Right ventricle myocardium inferior (tissue), 1 donor: Measurements from ENCODE around the gene TCEA2. TPM values are rescaled to one million over a fixed set of nuclear protein-coding genes. Genes with fewer than 3 reads are reported as not detected.

ENCODE experiments used
- ATAC-seq: fragments of 200-7000 bp; cut with Tn5 transposase; one replicate; pipeline ENCODE4 v1.9.1; 2020; ENCODE audit warnings: mild to moderate bottlenecking, moderate library complexity
- DNase-seq: peaks from one replicate; pipeline ENCODE4 v3.0.0; 2021; ENCODE audit errors: missing footprints
- intact Hi-C: fragments of 100-400 bp; cut with DNase I; formaldehyde crosslinking; loops from one replicate; pipeline ENCODE4 v1.11.0; 2022
- total RNA-seq: library from RNA; stranded (reverse); fragmentation: NEBNext Ultra II Directional; extraction: Animal tissue kit (Norgen Biotek cat#: 25700); gene quantifications from one replicate; pipeline ENCODE4 v1.2.1, GENCODE V29; 2021
- donor health status: DM: no; HTN: yes; CAD: no; lungs with severe emphysema.

TCEA2 gene
- total RNA-seq, 1 donor from 2014 or later, result 39.0 TPM

DNA sequence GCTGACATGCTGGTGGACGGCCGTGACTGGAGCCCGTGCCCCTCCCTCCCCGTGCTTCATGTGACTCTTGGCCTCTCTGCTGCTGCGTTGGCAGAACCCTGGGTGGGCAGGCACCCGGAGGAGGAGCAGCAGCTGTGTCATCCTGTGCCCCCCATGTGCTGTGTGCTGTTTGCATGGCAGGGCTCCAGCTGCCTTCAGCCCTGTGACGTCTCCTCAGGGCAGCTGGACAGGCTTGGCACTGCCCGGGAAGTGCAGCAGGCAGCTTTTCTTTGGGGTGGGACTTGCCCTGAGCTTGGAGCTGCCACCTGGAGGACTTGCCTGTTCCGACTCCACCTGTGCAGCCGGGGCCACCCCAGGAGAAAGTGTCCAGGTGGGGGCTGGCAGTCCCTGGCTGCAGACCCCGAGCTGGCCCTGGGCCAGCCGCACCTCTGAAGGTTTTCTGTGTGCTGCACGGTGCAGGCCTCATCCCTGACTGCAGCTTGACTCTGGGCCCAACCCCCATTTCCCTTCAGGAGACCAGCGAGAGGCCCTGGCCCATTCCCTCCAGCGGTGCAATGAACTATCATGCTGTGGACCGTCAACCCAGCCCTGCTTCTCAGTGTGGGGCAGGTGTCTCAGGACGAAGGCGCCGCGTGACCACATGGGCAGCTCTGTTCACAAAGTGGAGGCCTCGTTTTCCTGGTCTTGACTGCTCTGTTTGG is 36.2 kb downstream of the TCEA2 start:
- intact Hi-C loops, result no loop called here
- peak; percentile 64 for DNase-seq
- no peak for ATAC-seq

DNA sequence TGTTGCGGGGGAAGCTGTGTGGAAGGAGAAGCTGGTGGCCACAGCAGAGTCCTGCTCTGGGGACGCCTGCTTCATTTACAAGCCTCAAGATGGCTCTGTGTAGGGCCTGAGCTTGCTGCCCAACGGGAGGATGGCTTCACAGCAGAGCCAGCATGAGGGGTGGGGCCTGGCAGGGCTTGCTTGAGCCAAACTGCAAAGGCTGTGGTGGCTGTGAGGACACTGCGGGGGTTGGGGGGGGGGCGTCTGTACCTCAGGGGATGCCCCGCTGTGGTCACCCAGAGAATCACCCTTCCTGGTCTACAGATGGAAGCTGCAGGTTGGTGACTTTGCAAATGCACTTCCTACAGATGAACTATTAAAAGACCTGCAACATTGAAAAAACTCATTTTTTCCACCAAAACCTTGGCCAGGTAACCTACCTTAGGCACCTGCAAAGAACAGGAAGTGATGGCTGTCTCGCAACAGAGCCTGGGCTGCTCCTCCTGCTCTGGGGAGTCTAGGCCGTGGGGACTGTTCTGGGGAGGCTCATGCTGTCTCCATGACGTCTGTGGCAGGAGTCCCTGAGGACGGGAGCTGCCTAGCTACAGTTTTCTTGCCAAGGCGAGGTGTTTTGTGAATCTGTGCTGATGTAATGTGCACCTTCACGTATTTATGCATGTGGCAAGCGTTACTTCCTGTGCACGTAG is 37.0 kb downstream of the TCEA2 start:
- intact Hi-C loops, result no loop called here
- DNase-seq (no peak), ATAC-seq (no peak)

DNA sequence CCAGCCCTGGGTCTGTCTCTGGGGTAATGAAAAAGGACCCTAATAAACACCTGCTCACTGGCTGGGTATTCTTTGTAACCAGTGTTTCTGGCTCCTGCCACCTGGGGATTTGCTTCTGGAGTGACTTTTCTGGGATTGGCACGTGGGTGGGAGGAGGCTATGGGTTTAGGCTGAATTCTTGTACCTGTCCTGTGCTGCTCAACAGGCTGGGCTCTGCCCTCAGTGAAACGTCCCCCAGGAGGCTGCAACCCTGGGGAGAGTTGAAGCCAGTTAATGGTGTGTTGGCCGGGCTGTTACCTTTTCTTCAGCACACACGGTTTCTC is 37.5 kb downstream of the TCEA2 start:
- no peak for ATAC-seq
- intact Hi-C loops, result no loop called here
- DNase-seq, result no peak

DNA sequence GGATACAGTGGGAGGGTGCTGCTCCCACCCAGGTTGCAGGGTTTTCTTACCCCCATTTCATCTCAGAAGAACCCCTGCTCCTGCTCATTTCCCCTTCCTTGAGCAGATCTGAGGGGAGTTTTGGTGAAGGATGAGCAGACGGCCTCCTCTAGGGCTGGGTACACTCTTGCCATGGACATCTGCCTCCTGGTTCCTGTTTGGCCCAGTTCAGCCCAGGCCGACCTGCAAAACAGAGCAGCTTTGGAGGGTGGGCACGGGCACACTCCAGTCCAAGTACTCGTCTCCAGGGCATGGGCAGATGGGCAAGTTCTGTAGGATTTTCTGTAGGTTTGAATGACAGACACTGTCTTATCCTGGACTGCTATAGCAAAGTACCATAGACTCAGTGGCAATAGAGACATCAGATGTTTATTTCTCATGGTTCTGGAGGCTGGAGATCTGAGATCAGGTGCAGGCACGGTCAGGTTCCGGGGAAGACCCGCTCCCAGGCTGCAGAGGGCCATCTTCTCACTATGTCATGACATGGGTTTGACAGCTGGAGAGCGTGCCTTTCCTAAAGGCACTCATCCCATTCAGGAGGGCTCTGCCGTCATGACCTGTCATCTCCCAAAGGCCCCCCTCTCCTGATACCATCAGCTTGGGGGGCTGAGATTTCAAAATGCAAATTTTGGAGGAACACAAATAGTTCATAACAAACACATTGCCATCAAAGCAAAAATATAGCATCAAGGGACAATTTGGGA is 38.1 kb downstream of the TCEA2 start:
- ATAC-seq, result no peak
- DNase-seq, result peak; percentile 45
- intact Hi-C loops, result no loop called here

DNA sequence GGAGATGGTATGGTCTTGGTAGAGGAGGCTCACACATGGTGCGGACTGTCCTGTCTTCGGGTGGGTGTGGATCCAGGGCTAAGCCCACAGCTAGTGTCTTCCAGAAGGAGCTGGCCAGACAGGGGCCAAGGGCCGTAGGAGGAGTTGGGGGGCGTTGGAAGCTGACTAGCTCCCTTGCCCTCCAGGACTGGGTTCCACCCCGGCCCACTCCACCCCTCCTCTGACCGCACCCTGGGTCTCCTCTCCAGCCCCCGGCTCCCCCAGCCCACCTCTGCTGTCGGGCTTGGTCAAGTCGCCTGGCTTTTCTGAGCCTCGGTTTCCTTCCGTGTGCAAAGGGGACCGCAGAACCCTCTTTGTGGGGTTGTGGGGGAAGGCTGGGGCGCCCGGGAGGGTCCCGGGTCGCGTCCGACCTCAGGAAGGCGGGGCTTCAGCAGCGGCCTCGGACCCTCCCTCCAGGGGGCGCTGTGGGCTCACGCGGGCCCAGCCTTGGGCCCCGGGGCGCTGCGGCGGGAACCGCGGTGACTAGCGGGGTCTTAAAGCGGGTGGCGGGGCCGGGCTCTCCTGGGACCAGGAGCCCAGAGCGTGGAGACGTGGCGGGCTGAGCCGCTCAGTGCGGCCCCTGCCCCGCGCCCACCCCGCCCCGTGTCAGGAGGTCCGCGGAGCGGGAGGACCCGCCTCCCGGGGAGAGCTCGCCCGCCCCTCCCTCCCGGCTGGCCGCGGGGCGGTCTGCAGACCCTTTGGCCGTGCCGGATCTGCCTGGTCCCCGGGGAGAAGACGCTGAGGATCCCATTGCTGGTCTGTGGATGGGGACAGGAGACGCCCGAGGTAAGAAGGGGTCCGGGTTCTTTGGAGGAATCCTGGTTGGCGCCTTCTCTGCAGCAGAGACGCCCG is 39.0 kb downstream of the TCEA2 start:
- intact Hi-C loops, result no loop called here
- DNase-seq, result peak; percentile 66
- peak; percentile 67 for ATAC-seq

DNA sequence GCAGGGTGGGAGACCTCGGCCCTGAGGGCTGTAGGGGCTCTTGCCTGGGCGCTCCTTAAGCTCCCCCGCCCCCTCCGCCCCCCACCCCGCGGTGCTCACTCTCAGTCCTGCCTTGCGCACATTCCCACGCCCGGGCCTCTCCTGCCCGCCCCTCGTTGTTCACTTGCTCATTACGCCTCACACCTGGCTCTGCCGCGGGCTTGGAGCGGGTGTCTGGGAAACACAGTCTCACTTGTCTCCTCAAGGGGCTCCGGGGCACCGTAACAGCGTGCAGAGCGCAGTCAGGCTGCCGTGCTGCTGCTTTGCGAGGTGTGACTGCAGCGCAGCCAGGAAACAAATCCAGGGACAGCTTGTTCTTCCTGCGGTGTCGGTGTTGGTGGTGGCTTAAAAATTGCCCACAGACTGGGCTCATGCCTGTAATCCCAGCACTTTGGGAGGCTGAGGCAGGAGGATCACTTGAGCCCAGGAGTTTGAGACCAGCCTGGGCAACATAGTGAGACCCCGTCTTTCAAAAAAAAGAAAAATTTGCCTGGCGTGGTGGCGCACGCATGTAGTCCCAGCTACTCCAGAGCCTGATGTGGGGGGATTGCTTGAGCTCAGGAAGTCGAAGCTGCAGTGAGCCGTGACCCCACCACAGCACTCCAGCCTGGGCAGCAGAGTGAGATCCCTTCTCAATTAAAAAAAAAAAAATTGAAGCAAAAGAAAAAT is 39.8 kb downstream of the TCEA2 start:
- no peak for DNase-seq
- peak; percentile 40 for ATAC-seq
- intact Hi-C loops, result no loop called here

DNA sequence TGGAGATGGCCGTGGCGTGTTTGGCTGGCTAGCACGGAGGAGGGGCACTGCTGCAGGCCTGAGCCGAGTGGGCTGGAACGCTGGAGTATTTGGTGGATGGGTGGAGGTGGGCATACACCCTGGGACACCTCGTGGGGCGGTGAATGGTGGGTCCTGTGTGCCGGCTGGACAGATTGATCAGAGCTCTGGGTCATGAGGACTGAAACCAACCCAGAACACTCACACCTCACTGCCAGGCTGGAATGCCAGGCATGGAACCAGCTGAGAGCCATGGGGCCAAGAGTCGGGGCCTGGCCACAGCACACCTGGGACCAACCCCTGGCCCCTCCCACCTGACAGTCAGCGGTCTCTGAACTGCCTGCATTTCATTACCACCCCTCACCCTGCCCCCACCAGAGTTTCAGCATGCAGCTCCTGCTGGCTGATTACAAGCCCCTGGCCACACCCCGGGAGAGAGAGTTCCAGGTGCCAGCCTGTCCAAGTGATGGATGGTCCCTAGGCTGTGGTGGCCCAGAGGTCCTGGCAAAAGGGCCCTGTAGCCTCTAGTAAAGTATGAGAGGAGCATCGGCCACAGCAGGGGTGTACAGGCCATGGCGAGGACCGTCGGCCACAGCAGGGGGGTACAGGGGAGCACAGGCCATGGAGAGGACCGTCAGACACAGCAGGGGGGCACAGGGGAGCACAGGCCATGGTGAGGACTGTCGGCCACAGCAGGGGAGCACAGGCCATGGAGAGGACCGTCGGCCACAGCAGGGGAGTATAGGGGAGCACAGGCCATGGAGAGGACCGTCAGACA is 41.1 kb downstream of the TCEA2 start:
- ATAC-seq, result no peak
- DNase-seq, result no peak
- intact Hi-C loops, result no loop called here

DNA sequence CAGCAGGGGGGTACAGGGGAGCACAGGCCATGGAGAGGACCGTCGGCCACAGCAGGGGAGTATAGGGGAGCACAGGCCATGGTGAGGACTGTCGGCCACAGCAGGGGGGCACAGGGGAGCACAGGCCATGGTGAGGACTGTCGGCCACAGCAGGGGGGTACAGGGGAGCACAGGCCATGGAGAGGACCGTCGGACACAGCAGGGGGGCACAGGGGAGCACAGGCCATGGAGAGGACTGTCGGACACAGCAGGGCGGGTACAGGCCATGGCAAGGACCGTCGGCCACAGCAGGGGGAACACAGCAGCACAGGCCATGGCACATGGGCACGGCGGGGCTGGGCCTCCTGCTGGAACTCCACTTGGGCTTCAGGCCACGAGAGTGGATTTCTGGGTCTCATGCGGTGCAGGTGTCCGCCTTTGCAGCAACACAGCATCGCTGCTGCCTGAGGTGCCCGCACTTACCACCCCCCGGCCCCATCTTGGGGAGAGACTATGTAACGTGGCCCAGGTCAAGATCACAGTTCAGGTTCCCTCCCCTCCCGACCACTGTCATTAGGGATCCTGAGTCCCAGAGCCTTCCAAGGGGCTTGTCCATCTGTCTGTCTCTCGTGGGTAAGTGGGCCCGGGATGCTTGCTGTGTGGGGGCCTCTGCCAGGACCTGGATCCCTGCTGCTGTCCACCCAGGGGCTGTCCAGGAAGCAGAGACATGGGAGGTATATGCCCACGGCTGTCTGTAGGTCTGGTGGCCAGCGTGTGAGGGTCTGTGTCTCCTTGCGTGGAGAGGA is 41.9 kb downstream of the TCEA2 start:
- peak; percentile 51 for DNase-seq
- intact Hi-C loops, result no loop called here
- ATAC-seq, result no peak

DNA sequence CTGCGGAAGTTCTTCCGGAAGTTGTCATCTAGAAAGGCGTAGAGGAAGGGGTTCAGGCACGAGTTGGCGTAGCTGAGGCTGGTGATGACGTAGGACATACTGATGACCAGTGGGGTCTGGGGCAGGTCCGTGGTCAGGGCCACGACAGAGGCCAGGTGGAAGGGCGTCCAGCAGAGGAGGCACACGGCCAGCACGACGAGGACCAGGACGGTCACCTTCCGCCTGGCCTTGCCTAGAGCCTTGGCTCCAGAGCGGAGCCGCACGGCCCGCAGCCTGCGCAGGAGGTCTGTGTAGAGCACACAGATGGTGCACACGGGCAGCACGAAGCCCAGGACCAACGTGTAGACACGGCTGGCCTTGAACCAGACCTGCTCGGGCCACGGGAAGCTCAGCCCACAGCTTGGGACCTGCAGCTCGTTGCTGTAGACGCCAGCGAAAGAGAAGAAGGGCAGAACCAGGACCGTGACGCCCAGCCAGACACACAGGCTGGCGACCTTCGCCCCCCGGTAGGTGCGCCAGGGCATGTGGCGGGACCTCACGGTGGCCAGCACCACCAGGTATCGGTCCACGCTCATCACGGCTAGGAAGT is 42.9 kb downstream of the TCEA2 start:
- no peak for ATAC-seq
- intact Hi-C loops, result no loop called here
- DNase-seq, result peak; percentile 65

DNA sequence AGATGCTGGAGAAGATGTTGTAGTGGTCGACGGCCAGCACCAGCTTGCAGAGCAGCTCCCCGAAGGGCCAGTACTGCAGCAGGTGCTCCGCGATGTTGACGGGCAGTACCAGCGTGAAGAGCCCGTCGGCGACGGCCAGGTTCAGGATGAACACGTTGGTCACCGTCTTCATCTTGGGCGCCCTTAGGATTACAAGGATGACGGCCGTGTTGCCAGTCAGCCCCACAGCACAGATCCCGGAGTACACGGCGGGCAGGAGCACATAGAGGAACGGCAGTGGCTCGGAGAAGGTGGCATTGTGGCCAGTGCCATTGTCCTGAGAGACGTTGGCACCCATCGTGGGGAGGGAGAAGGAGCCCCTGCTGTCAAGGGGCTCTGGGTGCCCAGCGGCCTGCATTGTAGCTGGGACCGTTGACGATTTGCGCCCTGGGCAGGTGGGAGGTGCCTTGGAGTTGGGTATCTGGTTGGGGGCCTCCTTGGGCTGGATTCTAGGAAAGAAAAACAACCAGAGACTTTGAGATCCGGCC is 43.5 kb downstream of the TCEA2 start:
- intact Hi-C loops, result no loop called here
- DNase-seq (no peak), ATAC-seq (no peak)

DNA sequence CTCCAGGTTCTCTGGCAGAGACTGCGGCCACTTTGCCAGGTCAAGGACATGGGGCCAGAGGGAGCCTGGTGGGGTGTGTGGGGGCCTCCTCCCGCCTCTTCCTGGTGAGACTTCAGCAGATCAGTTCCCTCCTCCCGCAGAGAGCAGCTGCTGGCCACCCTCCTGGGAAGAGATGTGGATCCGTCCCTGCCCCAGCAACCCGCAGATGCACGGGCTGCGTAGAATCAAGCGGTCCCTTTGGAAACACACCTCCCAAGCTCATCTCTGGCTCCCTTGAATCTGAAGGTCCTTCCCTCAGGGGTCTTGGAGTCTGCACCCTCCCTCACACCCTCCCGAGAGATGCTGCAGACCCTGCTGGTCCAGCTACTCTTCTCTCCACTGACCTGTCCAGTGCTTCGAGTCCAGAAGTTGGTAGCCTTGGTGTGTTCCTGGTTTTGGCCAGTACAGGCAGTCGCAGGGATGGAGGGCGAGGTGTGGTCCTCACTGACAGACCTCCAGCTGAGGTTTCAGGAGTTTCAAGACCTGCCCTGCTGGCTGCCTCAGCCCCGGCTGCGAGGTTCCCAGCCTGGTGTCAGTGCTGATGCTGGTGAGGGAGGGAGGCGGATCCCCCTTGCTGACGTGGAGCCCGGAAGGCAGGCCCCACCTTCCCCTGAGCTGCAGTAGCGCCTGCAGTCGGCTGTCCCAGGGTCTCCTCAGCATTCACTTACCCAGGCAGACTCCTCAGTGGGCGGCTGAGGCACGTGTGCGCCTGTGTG is 44.2 kb downstream of the TCEA2 start, which contains the start of gene NPBWR2:
TSS of gene NPBWR2 (minus strand) at position 585 of the 755 bp plus-strand sequence. CDS start 734 bp downstream, outside the sequence.
- DNase-seq, result no peak
- intact Hi-C loops, result no loop called here
- no peak for ATAC-seq

DNA sequence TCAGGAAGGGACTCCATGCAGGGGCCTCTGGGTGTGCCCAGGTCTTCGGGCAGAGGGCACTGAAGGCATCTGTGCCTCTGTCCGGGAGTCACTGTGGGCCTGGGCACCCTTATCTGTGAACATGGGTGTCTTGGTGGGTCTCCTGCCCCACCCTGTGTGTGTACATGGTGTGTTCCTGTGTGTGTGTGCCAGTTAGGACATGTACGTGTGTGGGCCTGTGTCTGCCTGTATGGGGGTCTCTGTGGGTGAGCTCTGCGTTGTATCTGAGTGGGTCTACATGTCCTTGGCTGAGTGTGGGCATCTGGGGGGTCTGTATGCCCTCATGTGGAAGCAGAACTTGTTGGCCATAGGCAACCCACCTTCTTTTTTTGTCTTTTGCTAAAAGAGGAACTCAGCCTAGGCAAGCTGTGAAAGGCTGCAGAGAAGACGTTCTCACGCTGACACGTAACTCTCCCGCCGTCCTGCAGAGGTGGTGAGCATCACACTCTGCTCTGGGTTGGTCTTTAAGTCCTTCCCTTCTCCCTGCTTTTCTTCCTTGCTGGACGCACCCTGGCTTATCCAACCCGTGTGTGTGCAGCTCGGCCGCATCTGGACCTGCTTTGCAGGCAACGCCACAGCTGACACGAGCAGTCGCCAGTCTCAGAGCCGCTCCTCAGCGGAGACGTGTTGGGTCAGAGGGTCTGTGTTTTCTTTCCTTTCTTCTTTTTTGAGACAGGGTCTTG is 44.9 kb downstream of the TCEA2 start:
- ATAC-seq (no peak), DNase-seq (no peak)
- intact Hi-C loops, result no loop called here

DNA sequence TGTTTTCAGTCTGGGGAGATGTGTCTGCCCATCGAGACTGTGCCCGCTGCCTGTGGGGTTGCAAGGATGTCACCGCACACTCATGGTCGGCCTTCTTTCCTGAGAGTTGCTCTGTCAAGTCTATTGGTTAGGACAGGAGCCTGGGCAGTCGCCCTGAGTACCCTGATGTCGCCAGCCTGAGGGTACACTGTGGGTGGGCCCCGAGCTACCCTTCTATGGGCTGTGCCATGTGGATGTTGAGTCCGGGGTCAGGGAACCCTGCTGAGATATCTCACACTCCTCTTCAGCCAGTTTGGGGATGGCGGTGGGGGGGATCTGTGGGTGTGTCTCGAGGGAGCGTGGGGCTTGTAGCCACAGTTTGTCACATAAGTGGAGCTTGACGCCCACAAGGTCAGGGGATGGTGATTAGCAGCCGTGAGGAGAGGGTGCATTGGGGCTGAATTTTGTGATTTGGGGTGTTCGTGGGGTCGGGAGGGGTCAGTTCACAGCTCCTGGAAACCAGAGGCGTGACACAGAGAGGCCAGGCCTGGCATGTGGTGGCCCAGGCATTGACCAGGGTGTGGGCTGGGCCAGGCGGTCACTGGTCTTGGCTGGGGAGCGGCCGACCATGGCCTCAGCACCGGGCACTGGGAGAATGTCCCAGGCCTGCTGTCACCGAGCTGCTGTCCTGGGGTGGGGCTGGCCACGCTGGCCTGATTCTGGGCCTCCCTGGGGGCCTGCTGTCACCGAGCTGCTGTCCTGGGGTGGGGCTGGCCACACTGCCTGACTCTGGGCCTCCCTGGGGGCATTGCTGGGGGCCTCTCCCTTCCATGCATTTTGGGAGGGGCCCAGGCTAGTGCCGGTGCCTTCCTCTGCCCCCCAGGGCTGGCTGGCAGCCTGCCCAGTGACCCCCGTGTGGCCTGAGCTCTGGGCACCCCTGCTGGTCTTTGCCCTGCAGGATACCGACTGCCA is 46.0 kb downstream of the TCEA2 start:
- intact Hi-C loops, result no loop called here
- DNase-seq (no peak), ATAC-seq (no peak)

DNA sequence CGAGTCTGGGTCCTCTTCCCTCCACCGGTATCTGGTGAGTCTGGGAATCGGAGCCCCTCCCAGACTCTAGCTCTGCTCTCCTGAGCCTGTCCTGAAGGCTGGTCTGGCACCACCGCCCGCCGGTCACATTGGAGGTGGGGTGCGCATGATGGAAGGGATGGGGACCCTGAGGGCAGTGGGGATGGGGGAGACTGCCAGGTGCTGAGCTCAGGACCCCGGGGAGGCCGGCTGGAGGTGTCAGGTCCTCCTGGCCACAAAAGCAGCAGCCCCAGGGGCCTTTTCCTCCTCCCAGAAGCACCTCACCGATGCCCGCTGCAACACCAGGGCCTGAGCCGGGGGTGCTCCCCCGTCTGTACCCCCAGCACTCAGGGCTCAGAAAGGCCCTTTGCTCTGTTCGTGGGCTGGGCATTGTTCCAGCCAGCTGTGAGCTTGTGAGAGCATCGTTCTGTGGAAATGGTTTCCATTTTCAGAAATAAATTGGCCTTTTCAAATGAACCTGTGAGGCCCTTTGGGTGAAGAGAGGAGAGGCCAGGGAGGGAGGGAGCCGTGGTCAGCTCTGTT is 46.9 kb downstream of the TCEA2 start:
- ATAC-seq (no peak), DNase-seq (no peak)
- intact Hi-C loops, result no loop called here
